ENCODE results near the gene DHRS4L2.

Gene DHRS4L2

GRCh38 chr14:24053548-24054323 is 65.0 kb downstream of the DHRS4L2 start:
- no peak for DNase-seq (ENCODE audit: low read depth in 2 of 2)

DNA sequence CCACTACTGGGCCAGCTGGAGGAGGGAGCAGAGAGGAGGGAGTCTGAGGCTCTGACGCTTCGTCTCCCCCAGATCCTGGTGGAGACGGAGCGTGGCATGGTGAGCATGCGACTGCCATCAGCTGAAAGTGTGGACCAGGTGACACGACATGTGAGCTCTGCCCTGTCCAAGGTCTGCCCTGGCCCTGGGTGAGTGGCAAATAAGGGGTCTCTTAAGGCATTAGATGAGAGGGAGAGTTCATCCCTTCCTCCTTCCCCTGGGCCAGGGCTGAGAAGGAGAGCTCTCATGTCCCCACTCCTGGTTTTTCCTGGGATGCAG is 65.6 kb downstream of the DHRS4L2 start:
- DNase-seq (ENCODE audit: low read depth in 2 of 2) = no peak

- DNase-seq (ENCODE audit: low read depth in 2 of 2) = no peak
Measured at GRCh38 chr14:24054646-24055045, 65.9 kb downstream of the DHRS4L2 start.

Data from stimulated activated CD8-positive, alpha-beta memory T cell treated with anti-CD3 and anti-CD28 coated beads, Interleukin-2, amount 100 ng/mL, for 48 hours (primary cell).